Activated CD8-positive, alpha-beta memory T cell treated with anti-CD3 and anti-CD28 coated beads for 36 hours (primary cell): ENCODE results near the gene RHOBTB3. TPM values are rescaled to one million over a fixed set of nuclear protein-coding genes. Genes with fewer than 3 reads are reported as not detected.

Experiments used
- CTCF ChIA-PET: fragments of 350-600 bp; sonication (Branson Sonifier 250); formaldehyde crosslinking; loops from one replicate; lab custom pipeline; 2021; ENCODE audit warnings: antibody characterized with exemption; lab: Charles Lee
- POLR2A ChIA-PET: fragments of 350-600 bp; sonication (Branson Sonifier 250); formaldehyde crosslinking; loops from one replicate; lab custom pipeline; 2021; ENCODE audit warnings: antibody characterized with exemption; lab: Charles Lee
- total RNA-seq, 2 experiments: library from RNA; stranded (reverse); gene quantifications; one replicate each; pipeline ENCODE4 v1.2.3, GENCODE V29; 2021

Gene RHOBTB3
- total RNA-seq, 2 experiments from 2014 or later: 0.40 to 0.67 TPM

DNA sequence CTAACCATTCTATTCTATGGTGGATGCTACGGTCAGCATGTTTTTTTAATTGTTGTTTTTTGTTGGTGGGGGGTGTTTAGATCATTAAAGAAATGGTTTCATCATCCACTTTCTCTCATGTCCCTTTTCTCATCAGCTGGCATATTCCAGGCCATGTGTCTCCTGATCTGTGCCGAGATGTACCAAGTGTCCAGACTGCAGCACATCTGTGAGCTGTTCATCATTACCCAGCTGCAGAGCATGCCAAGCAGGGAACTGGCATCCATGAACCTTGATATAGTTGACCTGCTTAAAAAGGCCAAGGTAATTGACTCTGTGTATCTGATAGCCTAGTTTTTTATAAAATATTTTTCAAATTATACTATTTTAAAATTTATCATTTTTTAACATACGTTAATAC is 52.5 kb downstream of the RHOBTB3 start:
- CTCF ChIA-PET: interaction anchor here (1.2 to 1.9 kb wide), 2 partner anchors 59 to 63 kb away, joined by 3 to 8 read pairs; no protein-coding TSS in a partner anchor
- POLR2A ChIA-PET: interaction anchor here (0.7 kb wide), 1 partner anchor 44 kb away, joined by 20 read pairs; no protein-coding TSS in a partner anchor

DNA sequence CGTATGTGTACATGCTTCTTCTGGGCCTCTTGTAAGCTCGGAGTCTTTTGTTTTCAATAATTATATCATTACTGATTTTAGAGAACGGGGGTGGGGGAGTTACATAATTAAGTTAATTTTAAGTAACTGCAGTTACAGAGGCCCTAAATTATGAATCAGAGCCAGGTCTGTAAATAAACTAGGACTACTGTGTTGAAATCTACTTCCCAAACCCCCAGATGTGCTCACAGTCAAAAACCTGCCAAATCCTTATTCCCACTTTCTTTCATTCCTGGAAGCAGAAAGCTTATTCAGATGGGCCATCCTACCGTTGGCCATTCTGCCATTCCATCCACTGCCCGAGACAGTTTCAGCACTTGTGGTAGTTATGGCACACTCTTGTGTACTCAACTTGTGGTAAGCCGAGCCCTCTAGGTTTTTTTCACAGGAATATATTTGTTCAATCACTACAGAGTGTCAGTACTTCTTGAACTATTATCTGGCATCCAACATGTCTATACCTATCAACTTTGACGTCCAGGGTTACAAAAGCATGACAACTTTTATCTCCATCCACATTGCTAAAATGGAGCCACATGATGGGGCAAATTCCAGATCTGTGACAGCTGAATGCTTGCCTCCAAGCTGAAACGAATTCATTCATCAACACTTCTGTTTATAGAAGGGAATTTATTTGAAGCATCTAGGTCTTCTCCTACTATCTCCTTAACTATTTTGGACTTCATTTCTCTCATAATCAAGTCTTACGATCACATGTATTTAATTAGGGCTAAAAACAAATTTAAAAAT is 53.6 kb downstream of the RHOBTB3 start:
- ChIA-PET POLR2A (interaction anchor here (0.5 kb wide), 1 partner anchor 38 kb away, joined by 3 read pairs; the partner anchor contains the start of gene GLRX), CTCF (interaction anchor here (1.2 to 1.9 kb wide), 2 partner anchors 58 to 62 kb away, joined by 3 to 8 read pairs; no protein-coding TSS in a partner anchor)

DNA sequence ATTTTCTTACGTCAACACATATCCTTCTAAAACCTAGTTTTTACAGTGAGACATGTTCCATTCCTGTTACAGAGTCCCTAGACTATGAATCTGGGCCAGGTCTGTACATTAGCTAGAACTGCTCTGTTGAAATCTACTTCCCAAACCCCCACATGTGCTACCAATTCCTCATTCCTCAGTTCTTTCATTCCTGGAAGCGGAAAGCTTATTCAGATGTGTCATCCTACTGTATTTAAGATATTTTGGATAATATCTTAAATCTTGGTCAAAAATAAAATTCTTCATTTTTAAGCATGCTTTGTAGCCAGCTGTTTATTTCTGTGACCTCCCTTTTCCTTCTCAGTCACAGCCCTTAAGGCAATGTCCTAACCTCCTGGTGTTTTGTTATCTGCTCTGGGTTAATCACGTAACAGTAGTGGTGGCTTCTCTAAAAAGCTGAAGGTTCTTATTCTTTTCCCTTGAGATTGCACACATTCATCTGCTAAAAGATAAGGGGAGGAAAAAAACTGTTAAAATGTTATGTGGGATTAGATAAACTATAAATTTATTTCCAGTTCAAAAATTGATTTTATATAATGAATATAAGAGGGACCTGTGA is 55.8 kb downstream of the RHOBTB3 start:
- CTCF ChIA-PET: no interaction called here

DNA sequence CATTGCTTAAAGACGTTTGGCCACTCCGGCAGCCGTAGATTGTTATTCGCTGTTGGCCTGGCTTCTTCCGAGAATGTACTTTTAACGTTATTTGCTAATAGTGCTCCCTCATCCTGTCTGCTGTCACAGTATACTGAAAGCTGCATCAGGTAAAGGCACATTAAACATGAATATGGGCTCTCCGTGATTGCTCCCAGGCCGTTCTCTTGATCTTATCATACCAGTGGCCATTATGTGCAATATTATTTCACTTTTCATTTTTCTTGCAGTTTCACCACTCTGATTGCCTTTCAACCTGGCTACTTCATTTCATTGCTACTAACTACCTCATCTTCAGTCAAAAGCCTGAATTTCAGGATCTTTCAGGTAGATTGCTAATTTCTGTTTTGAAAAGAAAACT is 57.4 kb downstream of the RHOBTB3 start:
- POLR2A ChIA-PET: no interaction called here
- CTCF ChIA-PET: interaction anchor here (1.2 kb wide), 1 partner anchor 58 kb away, joined by 3 read pairs; no protein-coding TSS in a partner anchor

More for the DNA sequence above, 55.8 kb downstream of the RHOBTB3 start:
- POLR2A ChIA-PET: no interaction called here

DNA sequence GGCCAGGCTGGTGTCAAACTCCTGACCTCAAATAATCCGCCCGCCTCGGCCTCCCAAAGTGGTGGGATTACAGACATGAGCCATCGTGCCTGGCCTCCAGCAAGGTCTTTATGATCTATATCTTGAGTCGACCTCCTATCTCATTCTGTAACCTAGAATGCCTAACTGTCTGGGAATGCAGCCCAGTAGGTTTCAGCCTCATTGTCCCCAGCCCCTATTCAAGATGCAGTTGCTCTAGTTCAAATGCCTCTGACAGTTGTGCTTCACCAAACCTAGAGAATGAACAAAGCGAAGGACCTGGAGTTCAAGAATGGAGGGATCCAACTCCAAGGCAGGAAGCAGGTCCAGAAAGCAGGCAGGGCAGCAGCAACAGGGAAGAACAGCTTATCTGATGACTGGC is 60.6 kb downstream of the RHOBTB3 start:
- ChIA-PET POLR2A (no interaction called here), CTCF (interaction anchor here (0.7 to 1.9 kb wide), 2 partner anchors 11 to 12 kb away, joined by 3 to 6 read pairs; no protein-coding TSS in a partner anchor)

DNA sequence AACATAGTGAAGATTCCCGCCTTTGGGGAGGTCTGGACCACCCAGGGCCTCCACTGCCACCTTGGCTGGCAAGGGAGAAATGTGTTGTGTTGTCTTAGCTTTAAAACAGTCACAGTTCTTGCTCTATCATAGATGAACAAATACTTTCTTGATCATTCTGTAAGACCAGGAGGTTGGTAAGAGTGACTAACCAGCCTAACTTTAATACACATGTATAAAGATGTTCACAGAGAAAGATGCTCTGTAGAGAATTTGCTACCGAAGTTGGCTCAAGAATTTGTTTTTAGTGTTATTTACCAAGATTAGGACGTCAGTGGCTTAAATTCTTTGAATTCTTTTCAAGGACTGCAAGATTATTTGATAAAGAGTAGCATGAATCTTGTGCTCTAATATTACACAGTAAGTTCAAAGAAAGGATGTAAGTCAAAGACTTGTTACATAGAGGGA is 63.0 kb downstream of the RHOBTB3 start:
- ChIA-PET CTCF (no interaction called here), POLR2A (no interaction called here)

DNA sequence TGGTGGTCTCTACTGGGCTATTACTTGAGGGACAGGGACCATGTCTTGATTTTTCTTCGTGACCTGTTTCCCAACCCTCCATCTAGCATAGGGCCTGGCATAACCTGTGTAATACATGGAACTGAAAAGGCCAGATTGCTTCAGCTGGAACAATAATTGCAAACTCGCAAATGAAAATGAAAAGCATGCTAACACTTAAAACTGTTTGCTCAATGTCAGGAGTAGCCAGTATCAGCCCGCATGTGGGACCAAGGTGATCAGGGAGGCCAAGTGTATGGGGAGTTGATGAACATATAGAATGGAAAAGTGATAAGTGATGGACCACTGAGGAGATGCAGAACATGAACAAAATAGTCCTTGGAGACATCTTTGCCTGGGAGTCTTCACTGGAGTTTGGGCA is 66.2 kb downstream of the RHOBTB3 start:
- POLR2A ChIA-PET: no interaction called here
- CTCF ChIA-PET: interaction anchor here (2.8 kb wide), 1 partner anchor 16 kb away, joined by 12 read pairs; no protein-coding TSS in a partner anchor

DNA sequence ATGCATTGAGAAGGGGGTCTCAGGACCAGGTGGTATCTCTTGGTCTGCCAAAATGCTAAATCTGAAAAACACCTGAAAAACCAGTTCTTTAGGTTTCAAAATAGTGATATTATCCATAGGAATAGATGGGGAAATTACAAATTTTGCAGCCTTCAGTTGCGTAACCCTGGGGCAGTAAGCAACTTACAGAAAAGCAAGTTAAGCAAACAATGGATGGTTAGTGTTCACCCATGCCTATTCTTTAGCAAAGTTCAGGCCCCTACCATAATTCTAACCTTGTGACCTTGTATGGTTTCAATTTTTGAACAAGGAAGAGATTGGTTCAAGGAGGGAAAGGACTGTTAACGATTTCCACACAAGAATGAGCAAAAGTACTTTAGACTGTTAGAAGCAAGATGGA is 66.9 kb downstream of the RHOBTB3 start:
- CTCF ChIA-PET: interaction anchor here (2.8 kb wide), 1 partner anchor 17 kb away, joined by 12 read pairs; no protein-coding TSS in a partner anchor
- POLR2A ChIA-PET: no interaction called here

DNA sequence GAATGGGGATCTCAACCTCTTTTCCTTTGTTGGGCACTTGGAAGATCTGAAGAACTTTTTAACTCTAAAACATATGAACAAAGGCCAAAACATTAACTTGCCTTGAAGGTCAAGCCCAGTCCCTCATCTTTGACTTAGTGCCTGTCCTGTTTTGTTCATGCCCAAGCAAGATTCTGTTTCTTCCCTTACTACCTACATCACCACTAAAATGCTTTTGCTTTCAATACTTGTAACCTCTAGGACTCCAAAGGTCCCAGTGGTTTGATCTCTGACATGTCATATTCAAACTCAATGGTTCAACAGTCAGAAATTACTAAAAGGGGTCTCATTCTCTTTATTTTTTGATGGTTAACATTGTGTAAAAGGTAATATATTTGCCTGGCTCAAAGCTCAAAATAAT is 67.4 kb downstream of the RHOBTB3 start:
- POLR2A ChIA-PET: no interaction called here
- CTCF ChIA-PET: no interaction called here

DNA sequence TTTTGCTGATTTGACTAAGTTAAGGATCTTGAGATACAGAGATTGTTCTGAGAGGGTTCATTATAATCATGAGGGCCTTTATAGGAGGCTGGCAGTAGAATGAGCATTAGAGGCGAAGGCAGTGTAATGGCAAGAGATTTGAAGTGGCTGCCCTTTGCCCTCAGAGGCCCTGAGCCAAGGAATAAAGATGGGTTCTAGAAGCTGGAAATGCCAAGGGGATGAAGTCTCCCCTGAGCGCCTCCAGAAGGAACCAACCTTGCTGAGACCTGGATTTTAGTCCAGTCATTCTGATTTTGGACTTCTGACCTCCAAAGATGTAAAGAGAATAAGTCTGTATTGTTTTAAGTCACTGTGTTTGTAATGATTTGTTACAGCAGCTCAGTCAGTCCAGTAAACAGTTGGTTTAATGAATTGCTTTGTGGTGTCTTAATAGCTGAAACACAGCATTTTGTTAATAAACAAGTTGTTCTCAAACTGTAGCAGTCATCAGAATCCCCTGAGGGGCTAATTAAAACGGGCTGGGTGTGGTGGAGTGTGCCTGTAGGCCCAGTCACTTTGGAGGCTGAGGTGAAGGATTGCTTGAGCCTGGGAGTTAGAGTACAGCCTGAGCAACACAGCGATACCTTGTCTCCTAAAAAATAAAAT is 68.2 kb downstream of the RHOBTB3 start:
- CTCF ChIA-PET: no interaction called here
- POLR2A ChIA-PET: no interaction called here

DNA sequence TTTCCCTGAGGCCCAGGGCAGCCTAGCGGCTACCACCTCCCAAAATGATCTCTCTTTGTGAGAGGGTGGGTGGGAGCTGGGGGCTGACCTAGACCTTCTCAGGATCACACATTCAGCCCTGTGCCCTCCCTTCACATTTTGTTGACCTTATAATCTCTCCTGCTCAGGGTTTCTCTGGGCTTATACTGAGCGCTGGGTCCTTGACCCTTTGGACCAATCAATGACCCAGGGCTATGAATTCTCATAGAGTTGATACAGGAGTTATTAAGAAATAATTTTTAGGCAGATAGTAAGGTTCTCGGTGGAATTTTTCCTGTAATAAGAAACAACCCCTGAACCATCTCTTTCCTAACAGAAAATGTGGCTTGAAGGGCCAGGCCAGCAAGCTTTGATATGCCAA is 69.4 kb downstream of the RHOBTB3 start:
- CTCF ChIA-PET: no interaction called here
- POLR2A ChIA-PET: no interaction called here

DNA sequence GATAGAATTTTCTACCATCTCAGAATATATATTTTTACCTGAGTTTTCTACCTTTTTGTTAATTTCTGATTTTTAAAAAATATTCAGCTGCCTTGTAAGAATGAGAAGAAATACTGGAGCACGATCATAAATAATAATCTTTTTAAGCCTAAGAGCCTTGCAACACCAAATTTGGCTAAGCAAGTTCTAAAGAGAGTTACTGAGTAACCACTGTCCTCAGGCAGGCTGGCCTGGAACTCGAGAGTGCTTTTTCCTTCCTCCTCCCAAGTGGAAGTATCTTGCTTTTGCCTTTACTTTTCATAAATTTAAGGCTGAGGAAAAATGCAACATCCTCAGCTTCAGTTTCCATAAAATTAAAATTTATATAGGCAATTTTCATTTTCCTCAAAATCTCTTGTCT is 70.4 kb downstream of the RHOBTB3 start:
- ChIA-PET CTCF (no interaction called here), POLR2A (interaction anchor here (0.6 kb wide), 1 partner anchor 9 kb away, joined by 3 read pairs; no protein-coding TSS in a partner anchor)

DNA sequence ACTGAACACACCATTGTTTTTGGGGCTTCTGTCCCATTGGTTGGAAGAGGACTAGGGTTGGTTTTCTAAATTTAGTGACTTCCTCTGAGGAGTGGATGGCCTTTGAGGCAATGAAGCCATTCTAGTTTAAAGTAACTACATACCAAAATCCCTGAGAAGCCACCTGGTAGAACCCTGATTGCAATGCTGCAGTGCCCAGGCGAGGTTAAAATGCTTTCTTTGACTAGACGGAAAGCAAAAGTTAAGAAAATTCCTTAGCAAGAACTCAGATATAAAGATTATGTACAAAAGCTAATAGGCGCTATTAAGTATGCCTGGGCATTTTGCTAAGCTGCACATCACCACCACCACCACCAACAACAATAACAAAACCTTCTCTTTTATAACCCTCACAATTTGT is 70.8 kb downstream of the RHOBTB3 start:
- ChIA-PET CTCF (no interaction called here), POLR2A (interaction anchor here (0.6 kb wide), 1 partner anchor 9 kb away, joined by 3 read pairs; no protein-coding TSS in a partner anchor)

DNA sequence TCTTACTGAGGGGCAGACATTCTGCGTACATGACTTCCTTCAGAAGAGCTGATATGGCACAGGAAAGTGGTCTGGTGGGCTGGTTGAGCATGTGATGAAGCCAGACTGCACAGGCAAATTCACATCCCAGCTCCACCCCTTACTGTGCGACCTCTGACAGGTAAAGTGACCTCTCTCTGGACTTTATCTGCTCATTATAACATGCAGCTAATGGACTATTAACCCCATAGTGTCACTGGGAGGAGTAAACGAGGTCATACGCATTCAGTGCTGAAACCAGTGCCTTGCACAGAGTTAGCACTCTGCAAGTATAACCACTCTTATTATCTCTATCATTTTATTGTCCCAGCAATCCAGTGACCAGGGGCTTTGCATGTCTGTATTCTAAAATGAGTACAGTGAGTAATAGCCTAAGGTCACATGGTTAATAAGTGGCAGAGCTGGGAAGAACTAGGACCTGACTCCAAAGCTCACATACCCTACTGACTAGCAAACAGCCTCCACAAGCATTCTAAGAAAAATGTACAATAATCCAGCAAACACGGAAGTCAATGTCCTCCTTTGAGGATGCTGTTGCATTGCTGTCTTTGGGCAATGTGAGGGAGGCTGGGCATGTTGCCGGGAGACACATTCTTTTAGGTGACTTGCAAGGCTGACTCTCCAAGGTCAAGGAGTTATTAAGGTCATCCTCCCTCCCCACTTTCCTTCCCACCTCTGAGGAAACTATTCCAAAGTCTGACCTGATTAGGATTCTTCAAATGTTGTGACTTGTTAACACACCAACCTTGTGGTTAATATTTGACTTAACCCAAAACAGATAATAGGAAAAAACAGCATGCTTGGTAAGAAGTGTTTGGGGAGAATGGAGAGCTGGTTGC is 72.4 kb downstream of the RHOBTB3 start:
- POLR2A ChIA-PET: no interaction called here
- CTCF ChIA-PET: interaction anchor here (2.0 to 2.1 kb wide), 2 partner anchors 22 to 43 kb away, joined by 6 to 10 read pairs; no protein-coding TSS in a partner anchor

DNA sequence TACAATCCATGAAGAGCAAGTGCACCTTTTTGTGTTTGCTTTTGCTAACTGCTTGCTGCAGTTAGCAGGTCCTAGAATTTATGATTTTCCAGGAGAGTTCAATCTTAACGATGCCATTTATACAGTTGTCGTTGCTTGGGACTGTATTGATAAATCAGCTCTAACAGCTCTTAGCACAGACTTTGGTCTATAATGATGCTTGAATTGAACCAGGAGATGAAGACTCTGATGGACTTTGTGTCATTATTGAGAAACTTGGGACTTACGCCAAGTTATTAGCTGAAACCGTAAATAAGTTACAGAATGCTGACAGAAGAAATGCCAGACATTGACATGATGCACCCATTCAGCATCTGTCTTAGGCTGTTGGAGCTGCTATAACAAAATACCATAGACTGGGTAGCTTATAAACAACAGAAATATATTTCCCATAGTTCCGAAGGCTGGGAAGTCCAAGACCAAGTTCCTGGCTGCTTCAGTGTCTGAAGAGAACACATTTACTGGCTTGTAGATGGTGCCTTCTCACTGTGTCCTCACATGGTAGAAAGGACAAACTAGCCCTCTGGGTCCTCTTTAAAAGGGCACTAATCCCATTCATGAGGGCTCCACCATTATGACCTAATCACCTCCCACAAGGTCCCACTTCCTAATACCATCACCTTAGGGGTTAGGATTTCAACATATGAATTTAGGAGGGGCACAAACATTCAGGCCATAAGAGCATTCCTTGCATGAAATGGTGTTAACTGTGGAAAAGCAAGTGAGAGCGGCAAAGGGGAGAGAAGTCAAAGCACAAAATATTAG is 73.8 kb downstream of the RHOBTB3 start:
- POLR2A ChIA-PET: no interaction called here
- CTCF ChIA-PET: interaction anchor here (0.7 to 2.1 kb wide), 4 partner anchors 16 to 42 kb away, joined by 3 to 10 read pairs (median 6); no protein-coding TSS in a partner anchor

DNA sequence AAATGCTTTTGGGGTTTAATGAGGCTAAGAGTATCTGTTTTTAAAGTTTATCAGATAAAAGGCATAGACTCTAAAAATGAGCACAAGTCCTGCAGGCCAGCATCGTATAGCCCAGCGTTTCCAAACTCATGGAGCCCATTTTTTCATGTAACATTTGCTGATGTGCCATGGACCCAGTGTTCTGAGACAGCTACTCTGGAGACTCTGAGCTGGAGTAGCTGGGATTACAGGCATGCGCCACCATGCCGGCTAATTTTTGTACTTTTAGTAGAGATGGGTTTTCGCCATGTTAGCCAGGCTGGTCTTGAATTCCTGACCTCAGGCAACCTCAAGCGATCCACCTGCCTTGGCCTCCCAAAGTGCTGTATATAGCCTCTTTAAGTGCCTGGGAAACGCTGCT is 75.6 kb downstream of the RHOBTB3 start:
- ChIA-PET CTCF (interaction anchor here (1.9 kb wide), 1 partner anchor 25 kb away, joined by 10 read pairs; no protein-coding TSS in a partner anchor), POLR2A (interaction anchor here (1.0 kb wide), 1 partner anchor 38 kb away, joined by 3 read pairs; no protein-coding TSS in a partner anchor)

DNA sequence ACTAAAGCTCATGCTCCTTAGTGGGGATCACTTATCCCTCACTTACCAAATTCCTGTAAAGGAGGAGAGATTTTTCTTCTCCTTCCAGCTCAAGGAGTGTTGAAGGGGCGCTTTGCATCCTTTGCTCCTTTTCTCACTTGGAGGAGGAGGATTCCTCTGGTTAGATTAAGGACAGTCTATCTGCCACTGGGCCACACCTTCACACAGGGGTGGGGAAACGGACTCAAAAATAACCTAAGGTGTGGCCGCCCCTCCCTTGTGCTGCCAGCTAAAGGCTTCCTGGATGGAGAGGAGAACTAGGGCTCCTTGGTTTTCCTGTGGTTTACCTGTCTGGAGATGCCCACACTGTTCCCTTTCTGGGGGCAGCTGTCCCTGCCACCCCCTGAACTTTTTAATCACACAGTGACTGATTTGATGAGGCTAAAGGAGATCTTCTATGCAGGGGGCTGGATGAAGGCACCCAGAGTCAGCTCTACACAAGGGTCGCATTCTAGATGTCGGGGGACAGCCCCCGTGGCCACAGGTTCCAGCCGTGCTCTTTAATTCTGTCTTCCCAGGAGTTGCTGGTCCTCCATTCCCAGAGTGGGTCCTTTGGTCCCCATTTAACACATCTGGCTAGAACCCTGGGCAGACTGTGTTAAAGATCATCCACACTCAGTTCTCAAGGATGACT is 77.0 kb downstream of the RHOBTB3 start:
- POLR2A ChIA-PET: interaction anchor here (1.0 to 3.0 kb wide), 3 partner anchors 14 to 27 kb away, joined by 4 to 12 read pairs (median 6); partner anchors contain the start of gene GLRX
- CTCF ChIA-PET: interaction anchor here (0.9 to 1.9 kb wide), 5 partner anchors 10 to 38 kb away, joined by 3 to 10 read pairs (median 4); partner anchors contain the start of gene GLRX
